OCI-LY3 (cell line): ENCODE results near the gene LDB2.

Experiments used
- H2AFZ ChIP-seq: fragments of 200-600, 300-600 bp; shearing (Covaris generic); 2 replicates; pipeline ENCODE4 v1.6.0; 2014; ENCODE audit warnings: antibody characterized with exemption, low read depth, low read length
- H3K27ac ChIP-seq: fragments of 200-600, 300-600 bp; sonication (generic); 2 replicates; pipeline ENCODE4 v1.5.1; 2014; ENCODE audit warnings: mild to moderate bottlenecking, low read length, moderate library complexity, mixed read lengths
- H3K27me3 ChIP-seq: fragments of 200-600, 300-600 bp; sonication (generic); 2 replicates; pipeline ENCODE4 v1.6.1; 2014; ENCODE audit warnings: low read depth, low read length, mixed read lengths
- H3K36me3 ChIP-seq: fragments of 200-600, 300-600 bp; sonication (generic); replicated peaks from 2 replicates; pipeline ENCODE3; 2014; ENCODE audit warnings: low read depth, low read length, mixed read lengths
- H3K4me1 ChIP-seq: fragments of 300-600, 200-600 bp; sonication (generic); 2 replicates; pipeline ENCODE4 v1.6.1; 2014; ENCODE audit warnings: low read length, mixed read lengths
- H3K4me2 ChIP-seq: fragments of 200-600, 300-600 bp; sonication (generic); 2 replicates; pipeline ENCODE4 v1.6.1; 2014; ENCODE audit warnings: low read length, mixed read lengths
- H3K4me3 ChIP-seq: fragments of 300-600, 200-600 bp; sonication (generic); 2 replicates; pipeline ENCODE4 v1.5.1; 2014; ENCODE audit warnings: antibody characterized with exemption, mild to moderate bottlenecking, low read length, moderate library complexity
- H3K79me2 ChIP-seq: fragments of 300-600, 200-600 bp; shearing (Covaris generic); 2 replicates; pipeline ENCODE4 v1.6.1; 2014; ENCODE audit warnings: mild to moderate bottlenecking, low read length, mixed read lengths
- H3K9ac ChIP-seq: fragments of 300-600, 200-600 bp; shearing (Covaris generic); 2 replicates; pipeline ENCODE4 v1.6.0; 2014; ENCODE audit warnings: mild to moderate bottlenecking, low read length, moderate library complexity
- H3K9me3 ChIP-seq: fragments of 200-600, 300-600 bp; shearing (Covaris generic); 2 replicates; pipeline ENCODE4 v1.6.1; 2014; ENCODE audit warnings: low read length, mixed read lengths; ENCODE audit not compliant: insufficient read depth
- H4K20me1 ChIP-seq: fragments of 200-600, 300-600 bp; sonication (generic); 2 replicates; pipeline ENCODE4 v1.6.1; 2016; ENCODE audit warnings: low read length, mixed read lengths; ENCODE audit not compliant: insufficient read depth
- CTCF ChIP-seq: fragments of 200-600, 300-600 bp; sonication (generic); IDR thresholded peaks from 2 replicates; pipeline ENCODE4 v1.5.1; 2014; ENCODE audit warnings: antibody characterized with exemption, low read length, low read depth
- EZH2phosphoT487 ChIP-seq: fragments of 200-600 bp; shearing (Covaris generic); IDR thresholded peaks from 2 replicates; pipeline ENCODE4 v1.6.1; 2018; ENCODE audit warnings: antibody characterized with exemption, mixed run types, low read depth

Gene LDB2

GRCh38 chr4:16582036-16582435, 316.4 kb downstream of the LDB2 start:
- no peak overlapping the region for H3K4me2 ChIP-seq
- TF ChIP-seq CTCF (no peak), EZH2phosphoT487 (no peak)
- no peak overlapping the region for H3K9ac ChIP-seq
- 0 out of 2 replicates have a peak, but pooled peaks cover 2% of the 10 kb centered on the region for H3K4me1 ChIP-seq
- no peaks in the 10 kb centered on the region for H4K20me1 ChIP-seq
- no peaks in the 10 kb centered on the region for H3K79me2 ChIP-seq
- no peaks in the 10 kb centered on the region for H3K36me3 ChIP-seq
- no peak overlapping the region for H2AFZ ChIP-seq
- no peaks in the 10 kb centered on the region for H3K9me3 ChIP-seq
- no peak overlapping the region for H3K27ac ChIP-seq
- no peaks in the 10 kb centered on the region for H3K27me3 ChIP-seq
- no peak overlapping the region for H3K4me3 ChIP-seq

GRCh38 chr4:16581117-16581516, 317.3 kb downstream of the LDB2 start:
- Histone ChIP-seq H3K27me3 (no peaks in the 10 kb centered on the region), H2AFZ (no peak overlapping the region), H3K4me1 (0 out of 2 replicates have a peak, but pooled peaks cover 2% of the 10 kb centered on the region), H3K79me2 (no peaks in the 10 kb centered on the region), H3K36me3 (no peaks in the 10 kb centered on the region), H3K4me2 (no peak overlapping the region), H3K9me3 (no peaks in the 10 kb centered on the region), H3K27ac (no peak overlapping the region), H4K20me1 (no peaks in the 10 kb centered on the region), H3K4me3 (no peak overlapping the region), H3K9ac (no peak overlapping the region)
- TF ChIP-seq EZH2phosphoT487 = no peak
- no peak for TF ChIP-seq CTCF

- H3K4me3 ChIP-seq = no peak overlapping the region
- H3K27me3 ChIP-seq = no peaks in the 10 kb centered on the region
- H3K36me3 ChIP-seq = no peaks in the 10 kb centered on the region
- H3K9ac ChIP-seq = no peak overlapping the region
- TF ChIP-seq EZH2phosphoT487 (no peak), CTCF (no peak)
- H3K27ac ChIP-seq = no peak overlapping the region
- H3K4me2 ChIP-seq = no peak overlapping the region
- H3K9me3 ChIP-seq = no peaks in the 10 kb centered on the region
- H3K4me1 ChIP-seq = no peaks in the 10 kb centered on the region
- no peaks in the 10 kb centered on the region for H4K20me1 ChIP-seq
- H2AFZ ChIP-seq = no peak overlapping the region
- H3K79me2 ChIP-seq = no peaks in the 10 kb centered on the region
Observed at GRCh38 chr4:16580514-16580913, 317.9 kb downstream of the LDB2 start.

DNA sequence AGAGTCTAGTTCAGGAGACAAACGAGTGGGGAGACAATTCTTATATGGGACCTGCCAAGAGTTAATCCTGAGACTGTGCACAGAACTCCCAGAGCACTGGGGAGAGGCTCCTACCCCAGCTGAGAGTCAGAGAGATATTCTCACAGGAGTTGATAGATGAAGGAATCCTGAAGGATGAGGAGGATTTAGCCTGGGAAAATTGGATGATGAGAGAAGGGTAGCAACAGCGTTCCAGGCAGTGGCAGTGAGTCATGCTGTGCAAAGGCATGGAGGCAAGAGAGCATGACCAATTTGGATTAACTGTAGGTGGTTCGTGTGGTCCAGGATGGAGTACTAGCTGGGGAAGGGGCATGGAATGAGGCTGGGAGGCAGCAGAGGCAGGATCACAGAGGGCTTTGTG, 318.6 kb downstream of the LDB2 start:
- H3K4me1 ChIP-seq = no peaks in the 10 kb centered on the region
- TF ChIP-seq CTCF = no peak
- TF ChIP-seq EZH2phosphoT487 = no peak
- no peaks in the 10 kb centered on the region for H3K9me3 ChIP-seq
- no peak overlapping the region for H2AFZ ChIP-seq
- no peak overlapping the region for H3K4me3 ChIP-seq
- no peak overlapping the region for H3K4me2 ChIP-seq
- H3K27me3 ChIP-seq = no peaks in the 10 kb centered on the region
- no peak overlapping the region for H3K27ac ChIP-seq
- H3K36me3 ChIP-seq = no peaks in the 10 kb centered on the region
- no peaks in the 10 kb centered on the region for H4K20me1 ChIP-seq
- no peak overlapping the region for H3K9ac ChIP-seq
- H3K79me2 ChIP-seq = no peaks in the 10 kb centered on the region
